Mucosa of descending colon (tissue), 3 donors: Measurements from ENCODE around the gene PEG3. TPM values are rescaled to one million over a fixed set of nuclear protein-coding genes. Genes with fewer than 3 reads are reported as not detected.
"Not testable (repeated sequence)": the region's sequence is repeated elsewhere in the genome, so short reads cannot be mapped to it uniquely, and the experiment has no call there.

Experiments used
- ATAC-seq: fragments of 200-7000 bp; cut with Tn5 transposase; one replicate; pipeline ENCODE4 v1.9.1; 2020; ENCODE audit warnings: mild to moderate bottlenecking, moderate library complexity
- DNase-seq, 3 donors: peaks; one replicate each; pipeline ENCODE4 v3.0.0-alpha.2; 2020
- H3K36me3 ChIP-seq: fragments of 200-600 bp; one replicate; pipeline ENCODE4 v1.8.0; 2021; ENCODE audit warnings: low read depth, mild to moderate bottlenecking
- H3K4me1 ChIP-seq: fragments of 200-600 bp; one replicate; pipeline ENCODE4 v1.8.0; 2021; ENCODE audit warnings: low read depth, mild to moderate bottlenecking
- H3K4me3 ChIP-seq: fragments of 200-600 bp; one replicate; pipeline ENCODE4 v1.8.0; 2021; ENCODE audit warnings: mild to moderate bottlenecking
- H3K9me3 ChIP-seq: fragments of 200-600 bp; one replicate; pipeline ENCODE4 v1.8.0; 2021; ENCODE audit warnings: mild to moderate bottlenecking
- intact Hi-C, 2 donors: fragments of 100-400 bp; cut with DNase I in 1 of 2; cut with micrococcal nuclease in 1 of 2; formaldehyde crosslinking; loops; one replicate each; pipeline versions ENCODE4 v1.11.0 to v1.11.1; 2022; cut with DNase I, micrococcal nuclease
- total RNA-seq, 3 donors: library from RNA; stranded (reverse); fragmentation: NEBNext Ultra II Directional in 2 of 3; extraction: Animal tissue kit (Norgen Biotek cat#: 25700) in 2 of 3; gene quantifications; one replicate each; pipeline versions ENCODE4 v1.2.1 to v1.2.4, GENCODE V29; 2021 to 2023
- TF ChIP-seq, protein P1 (sequence below): fragments of 200-600 bp; IDR thresholded peaks from one replicate; pipeline ENCODE4 v1.8.0; 2022; ENCODE audit warnings: antibody characterized with exemption, mild to moderate bottlenecking
- donor health status: DM: no; HTN: no; CAD: no; lungs with moderate emphysema.
- donor health status: DM: no; HTN: no; CAD: no.
- donor health status: DM: no; HTN: yes; CAD: no.

The PEG3 gene
- total RNA-seq, 3 donors from 2014 or later, result 2.3 to 27.2 (median 2.5) TPM

DNA sequence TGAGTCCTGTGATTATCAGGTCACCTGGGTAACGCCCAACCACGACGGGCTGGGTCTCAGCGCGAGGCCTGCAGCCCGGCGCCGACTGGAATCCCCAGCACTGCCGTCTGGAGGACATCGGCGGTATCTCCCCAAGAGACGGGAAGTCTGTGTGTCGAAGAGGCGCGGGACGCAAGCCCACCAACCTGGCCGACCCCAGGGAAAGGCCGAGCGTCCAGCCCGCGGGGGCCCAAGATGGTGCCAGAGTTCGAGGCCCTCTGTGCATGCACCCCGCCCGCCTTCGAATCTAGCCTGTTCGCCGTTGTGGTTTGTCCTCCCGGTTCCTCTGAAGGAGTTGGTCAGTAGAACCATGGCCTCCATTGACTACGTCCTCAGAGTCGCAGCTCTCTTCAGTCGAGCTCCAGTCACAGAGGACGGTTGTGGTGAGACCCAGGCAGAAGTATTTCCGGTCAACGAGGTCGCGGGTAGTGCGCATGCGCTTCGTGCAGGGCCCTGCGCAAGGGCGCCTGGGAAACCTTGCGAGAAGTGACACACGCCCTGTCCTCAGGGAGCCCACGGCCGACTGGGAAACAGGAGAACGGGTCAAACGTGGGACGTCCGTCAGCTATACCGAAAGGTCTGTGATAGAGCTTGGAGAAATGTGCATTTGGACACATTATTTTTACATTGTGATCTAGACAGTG lies 24.1 kb upstream of the PEG3 start:
- no peak for DNase-seq
- intact Hi-C loops, result no loop called here
- TF ChIP-seq, protein P1, sequence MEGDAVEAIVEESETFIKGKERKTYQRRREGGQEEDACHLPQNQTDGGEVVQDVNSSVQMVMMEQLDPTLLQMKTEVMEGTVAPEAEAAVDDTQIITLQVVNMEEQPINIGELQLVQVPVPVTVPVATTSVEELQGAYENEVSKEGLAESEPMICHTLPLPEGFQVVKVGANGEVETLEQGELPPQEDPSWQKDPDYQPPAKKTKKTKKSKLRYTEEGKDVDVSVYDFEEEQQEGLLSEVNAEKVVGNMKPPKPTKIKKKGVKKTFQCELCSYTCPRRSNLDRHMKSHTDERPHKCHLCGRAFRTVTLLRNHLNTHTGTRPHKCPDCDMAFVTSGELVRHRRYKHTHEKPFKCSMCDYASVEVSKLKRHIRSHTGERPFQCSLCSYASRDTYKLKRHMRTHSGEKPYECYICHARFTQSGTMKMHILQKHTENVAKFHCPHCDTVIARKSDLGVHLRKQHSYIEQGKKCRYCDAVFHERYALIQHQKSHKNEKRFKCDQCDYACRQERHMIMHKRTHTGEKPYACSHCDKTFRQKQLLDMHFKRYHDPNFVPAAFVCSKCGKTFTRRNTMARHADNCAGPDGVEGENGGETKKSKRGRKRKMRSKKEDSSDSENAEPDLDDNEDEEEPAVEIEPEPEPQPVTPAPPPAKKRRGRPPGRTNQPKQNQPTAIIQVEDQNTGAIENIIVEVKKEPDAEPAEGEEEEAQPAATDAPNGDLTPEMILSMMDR, result no peak
- H3K4me3 ChIP-seq, result no peak overlapping the region
- no peaks in the 10 kb centered on the region for H3K36me3 ChIP-seq
- H3K4me1 ChIP-seq, result no peaks in the 10 kb centered on the region
- ATAC-seq, result no peak
- peaks cover 75% of the 10 kb centered on the region for H3K9me3 ChIP-seq

DNA sequence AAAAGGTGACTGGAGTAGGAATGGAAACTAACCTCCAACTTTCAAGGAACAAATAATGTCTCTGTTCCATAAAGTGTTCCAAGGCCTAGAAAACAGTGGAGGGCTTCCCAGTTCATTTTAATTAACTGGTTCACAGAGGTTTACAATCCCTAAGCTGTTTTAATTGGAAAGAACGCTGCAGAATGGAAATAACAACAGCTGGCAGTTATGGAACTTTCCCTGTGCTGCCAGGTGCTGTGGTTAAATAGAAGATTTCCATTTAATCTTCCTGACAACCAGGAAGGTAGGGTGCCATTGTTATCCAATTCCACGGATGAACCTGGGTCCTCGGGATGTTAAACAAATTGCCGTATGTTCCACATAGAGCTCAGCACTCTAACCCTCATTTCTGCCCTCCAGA lies 22.2 kb upstream of the PEG3 start:
- H3K4me1 ChIP-seq, result no peaks in the 10 kb centered on the region
- TF ChIP-seq, protein P1, result no peak
- peaks cover 61% of the 10 kb centered on the region for H3K9me3 ChIP-seq
- intact Hi-C loops, result no loop called here
- H3K4me3 ChIP-seq, result no peak overlapping the region
- no peak for ATAC-seq
- no peak for DNase-seq
- H3K36me3 ChIP-seq, result no peaks in the 10 kb centered on the region

DNA sequence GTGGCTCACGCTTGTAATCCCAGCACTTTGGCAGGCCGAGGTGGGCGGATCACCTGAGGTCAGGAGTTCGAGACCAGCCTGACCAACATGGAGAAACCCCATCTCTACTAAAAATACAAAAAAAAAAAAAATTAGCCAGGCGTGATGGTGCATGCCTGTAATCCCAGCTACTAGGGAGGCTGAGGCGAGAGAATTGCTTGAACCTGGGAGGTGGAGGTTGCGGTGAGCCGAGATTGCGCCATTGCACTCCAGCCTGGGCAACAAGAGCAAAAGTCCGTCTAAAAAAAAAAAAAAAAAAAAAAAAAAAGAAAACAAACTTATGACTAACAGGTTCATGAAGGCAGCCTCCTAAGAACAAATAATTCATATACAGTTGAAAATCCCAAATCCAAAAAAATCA lies 19.9 kb upstream of the PEG3 start:
- peaks cover 66% of the 10 kb centered on the region for H3K9me3 ChIP-seq
- H3K4me1 ChIP-seq, H3K36me3 ChIP-seq, DNase-seq, intact Hi-C loops, H3K4me3 ChIP-seq, ATAC-seq: not testable (repeated sequence)

DNA sequence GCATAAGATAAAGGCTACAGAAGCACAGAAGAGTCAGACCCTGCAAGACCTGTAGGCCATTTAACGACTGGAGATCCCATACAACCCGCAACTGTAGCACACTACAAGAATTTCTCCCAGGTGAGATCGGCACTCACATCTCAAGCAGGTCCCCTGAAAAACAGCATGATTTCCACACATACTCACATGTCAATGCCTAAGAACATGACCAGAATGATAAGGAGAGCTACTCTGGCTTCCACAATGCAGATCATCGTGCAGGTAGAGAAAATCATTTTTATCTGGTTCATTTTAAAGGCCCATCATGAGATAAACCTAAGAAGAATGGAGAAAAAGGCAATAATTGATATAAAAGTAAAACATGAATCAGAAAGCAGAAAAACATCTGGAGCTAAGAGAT lies 17.5 kb upstream of the PEG3 start:
- DNase-seq (no peak), ATAC-seq (no peak)
- peaks cover 67% of the 10 kb centered on the region for H3K9me3 ChIP-seq
- TF ChIP-seq, protein P1, result no peak
- no peaks in the 10 kb centered on the region for H3K36me3 ChIP-seq
- H3K4me3 ChIP-seq, result no peak overlapping the region
- intact Hi-C loops, result no loop called here
- H3K4me1 ChIP-seq, result no peaks in the 10 kb centered on the region

DNA sequence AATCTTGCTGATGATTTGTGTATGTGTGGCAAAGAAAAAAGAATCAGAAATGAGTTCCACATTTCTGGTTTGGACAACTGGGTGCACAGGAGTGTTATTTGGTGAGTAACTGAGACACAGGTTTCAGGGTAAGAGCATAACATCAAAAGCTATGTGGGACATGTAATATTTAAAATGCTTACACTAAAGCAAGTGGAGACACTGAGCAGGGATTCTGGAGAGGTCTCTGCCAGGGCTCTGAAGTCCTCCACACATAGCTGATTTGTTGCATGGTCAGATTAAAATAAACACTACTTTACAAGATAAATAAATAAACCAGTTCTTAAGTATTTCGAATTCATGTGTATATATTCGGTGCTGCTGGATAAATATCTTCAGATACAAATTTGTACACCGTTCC lies 16.3 kb upstream of the PEG3 start:
- DNase-seq (no peak), ATAC-seq (no peak)
- Histone ChIP-seq H3K9me3 (peaks cover 62% of the 10 kb centered on the region), H3K4me1 (no peaks in the 10 kb centered on the region), H3K36me3 (no peaks in the 10 kb centered on the region), H3K4me3 (no peak overlapping the region)
- intact Hi-C loops, result no loop called here
- TF ChIP-seq, protein P1, result no peak

DNA sequence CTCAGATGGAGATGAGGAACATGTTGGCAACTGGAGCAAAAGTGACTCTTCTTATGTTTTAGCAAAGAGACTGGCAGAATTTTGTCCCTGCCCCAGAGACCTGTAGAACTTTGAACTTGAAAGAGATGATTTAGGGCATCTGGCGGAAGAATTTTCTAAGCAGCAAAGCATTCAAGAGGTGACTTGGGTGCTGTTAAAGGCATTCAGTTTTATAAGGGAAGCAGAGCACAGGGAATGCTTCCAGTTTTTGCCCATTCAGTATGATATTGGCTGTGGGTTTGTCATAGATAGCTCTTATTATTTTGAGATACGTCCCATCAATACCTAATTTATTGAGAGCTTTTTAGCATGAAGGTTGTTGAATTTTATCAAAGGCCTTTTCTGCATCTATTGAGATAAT lies 11.8 kb upstream of the PEG3 start:
- H3K9me3 ChIP-seq, result peaks cover 52% of the 10 kb centered on the region
- DNase-seq, ATAC-seq, H3K36me3 ChIP-seq, H3K4me3 ChIP-seq, H3K4me1 ChIP-seq, intact Hi-C loops: not testable (repeated sequence)

DNA sequence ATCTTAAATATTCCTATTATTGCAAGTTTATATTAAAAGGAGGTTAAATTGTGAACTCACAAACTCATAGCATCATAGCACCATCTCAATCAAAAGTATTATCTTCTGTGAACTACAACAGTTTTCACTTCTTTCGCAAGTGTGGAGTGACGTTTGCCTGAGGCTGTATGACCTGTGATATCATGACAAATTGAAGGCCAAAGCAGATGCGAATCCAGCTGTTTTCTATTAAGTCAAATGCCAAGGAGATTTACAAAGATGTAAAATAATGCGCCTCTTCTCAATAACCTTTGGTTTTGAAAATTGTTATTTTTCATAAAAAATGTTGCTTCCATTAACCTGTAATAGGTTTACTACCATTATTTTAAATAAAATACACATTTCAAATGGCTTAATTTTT lies 7.6 kb upstream of the PEG3 start:
- TF ChIP-seq, protein P1, result no peak
- H3K4me1 ChIP-seq, result no peaks in the 10 kb centered on the region
- DNase-seq (no peak), ATAC-seq (no peak)
- intact Hi-C loops, result no loop called here
- H3K36me3 ChIP-seq, result no peaks in the 10 kb centered on the region
- peaks cover 29% of the 10 kb centered on the region for H3K9me3 ChIP-seq
- H3K4me3 ChIP-seq, result no peak overlapping the region
